Mucosa of stomach (tissue), 1 donor: ENCODE results near the gene CPXM1.
"Not testable (repeated sequence)": the region's sequence is repeated elsewhere in the genome, so short reads cannot be mapped to it uniquely, and the experiment has no call there.

ENCODE experiments used
- H3K27me3 ChIP-seq: one replicate; pipeline ENCODE4 v1.7.0; 2013; ENCODE audit warnings: mild to moderate bottlenecking, low read length; ENCODE audit not compliant: control insufficient read depth, insufficient read depth
- H3K36me3 ChIP-seq: one replicate; pipeline ENCODE4 v1.7.0; 2013; ENCODE audit warnings: low read length; ENCODE audit not compliant: control insufficient read depth, insufficient read depth
- H3K4me1 ChIP-seq: one replicate; pipeline ENCODE4 v1.7.0; 2013; ENCODE audit warnings: mild to moderate bottlenecking, low read length; ENCODE audit not compliant: control insufficient read depth, insufficient read depth
- H3K4me3 ChIP-seq: one replicate; pipeline ENCODE4 v1.7.0; 2013; ENCODE audit warnings: low read length
- H3K9ac ChIP-seq: one replicate; pipeline ENCODE4 v1.7.0; 2013; ENCODE audit warnings: mild to moderate bottlenecking, low read length, moderate library complexity
- H3K9me3 ChIP-seq: one replicate; pipeline ENCODE4 v1.7.0; 2013; ENCODE audit warnings: mild to moderate bottlenecking, low read length, moderate library complexity; ENCODE audit not compliant: control insufficient read depth
- donor health status: Pancreatic carcinoma.

CPXM1 gene

GRCh38 chr20:2771631-2772080, 28.8 kb downstream of the CPXM1 start:
- H3K4me1 ChIP-seq = peaks cover 5% of the 10 kb centered on the region
- H3K9me3 ChIP-seq = no peaks in the 10 kb centered on the region
- no peaks in the 10 kb centered on the region for H3K36me3 ChIP-seq
- H3K27me3 ChIP-seq = peaks cover 4% of the 10 kb centered on the region
- H3K4me3 ChIP-seq = no peak overlapping the region
- no peak overlapping the region for H3K9ac ChIP-seq

GRCh38 chr20:2770091-2770490, 30.3 kb downstream of the CPXM1 start:
- H3K9ac ChIP-seq, H3K4me3 ChIP-seq, H3K27me3 ChIP-seq, H3K4me1 ChIP-seq, H3K9me3 ChIP-seq, H3K36me3 ChIP-seq: not testable (repeated sequence)

- no peaks in the 10 kb centered on the region for H3K36me3 ChIP-seq
- no peak overlapping the region for H3K4me3 ChIP-seq
- peaks cover 4% of the 10 kb centered on the region for H3K27me3 ChIP-seq
Observed at GRCh38 chr20:2768632-2769015, 31.8 kb downstream of the CPXM1 start.

GRCh38 chr20:2767768-2768631, 32.4 kb downstream of the CPXM1 start:
- no peak overlapping the region for H3K9ac ChIP-seq
- peaks cover 5% of the 10 kb centered on the region for H3K4me1 ChIP-seq
- peaks cover 4% of the 10 kb centered on the region for H3K27me3 ChIP-seq
- no peak overlapping the region for H3K4me3 ChIP-seq
- H3K9me3 ChIP-seq = no peaks in the 10 kb centered on the region
- no peaks in the 10 kb centered on the region for H3K36me3 ChIP-seq

More at GRCh38 chr20:2768632-2769015, 31.8 kb downstream of the CPXM1 start:
- Histone ChIP-seq H3K9ac (no peak overlapping the region), H3K4me1 (peaks cover 5% of the 10 kb centered on the region), H3K9me3 (no peaks in the 10 kb centered on the region)

- H3K4me3 ChIP-seq = no peak overlapping the region
- peaks cover 6% of the 10 kb centered on the region for H3K4me1 ChIP-seq
- H3K36me3 ChIP-seq = no peaks in the 10 kb centered on the region
- H3K27me3 ChIP-seq = peaks cover 8% of the 10 kb centered on the region
- no peaks in the 10 kb centered on the region for H3K9me3 ChIP-seq
- H3K9ac ChIP-seq = no peak overlapping the region
Observed at GRCh38 chr20:2763186-2763585, 37.2 kb downstream of the CPXM1 start.

- H3K9me3 ChIP-seq = no peaks in the 10 kb centered on the region
- peaks cover 8% of the 10 kb centered on the region for H3K27me3 ChIP-seq
- no peak overlapping the region for H3K9ac ChIP-seq
- peaks cover 6% of the 10 kb centered on the region for H3K4me1 ChIP-seq
- no peak overlapping the region for H3K4me3 ChIP-seq
- H3K36me3 ChIP-seq = no peaks in the 10 kb centered on the region
Observed at GRCh38 chr20:2762578-2763131, 37.8 kb downstream of the CPXM1 start.

GRCh38 chr20:2761885-2762284, 38.5 kb downstream of the CPXM1 start:
- peaks cover 8% of the 10 kb centered on the region for H3K27me3 ChIP-seq
- no peaks in the 10 kb centered on the region for H3K36me3 ChIP-seq

GRCh38 chr20:2760952-2761305, 39.5 kb downstream of the CPXM1 start:
- no peak overlapping the region for H3K9ac ChIP-seq
- H3K4me1 ChIP-seq = peaks cover 6% of the 10 kb centered on the region

More at GRCh38 chr20:2761885-2762284, 38.5 kb downstream of the CPXM1 start:
- H3K4me3 ChIP-seq = no peak overlapping the region
- no peaks in the 10 kb centered on the region for H3K9me3 ChIP-seq
- H3K4me1 ChIP-seq = peaks cover 6% of the 10 kb centered on the region
- no peak overlapping the region for H3K9ac ChIP-seq

GRCh38 chr20:2760297-2760951, 40.0 kb downstream of the CPXM1 start:
- H3K4me3 ChIP-seq = no peak overlapping the region
- no peak overlapping the region for H3K9ac ChIP-seq
- peaks cover 14% of the 10 kb centered on the region for H3K27me3 ChIP-seq
- no peaks in the 10 kb centered on the region for H3K9me3 ChIP-seq
- H3K4me1 ChIP-seq = peaks cover 6% of the 10 kb centered on the region
- H3K36me3 ChIP-seq = no peaks in the 10 kb centered on the region

More at GRCh38 chr20:2760952-2761305, 39.5 kb downstream of the CPXM1 start:
- Histone ChIP-seq H3K27me3 (peaks cover 12% of the 10 kb centered on the region), H3K36me3 (no peaks in the 10 kb centered on the region), H3K9me3 (no peaks in the 10 kb centered on the region), H3K4me3 (no peak overlapping the region)

- Histone ChIP-seq H3K27me3 (peaks cover 19% of the 10 kb centered on the region), H3K4me3 (no peak overlapping the region), H3K36me3 (no peaks in the 10 kb centered on the region), H3K9ac (no peak overlapping the region), H3K9me3 (no peaks in the 10 kb centered on the region), H3K4me1 (peaks cover 6% of the 10 kb centered on the region)
Observed at GRCh38 chr20:2759603-2760296, 40.7 kb downstream of the CPXM1 start.

GRCh38 chr20:2759143-2759542, 41.3 kb downstream of the CPXM1 start:
- no peak overlapping the region for H3K4me3 ChIP-seq
- no peaks in the 10 kb centered on the region for H3K36me3 ChIP-seq
- peaks cover 6% of the 10 kb centered on the region for H3K4me1 ChIP-seq
- no peaks in the 10 kb centered on the region for H3K9me3 ChIP-seq
- H3K9ac ChIP-seq = no peak overlapping the region
- H3K27me3 ChIP-seq = peaks cover 25% of the 10 kb centered on the region

GRCh38 chr20:2757969-2758368, 42.5 kb downstream of the CPXM1 start:
- Histone ChIP-seq H3K27me3 (peaks cover 37% of the 10 kb centered on the region), H3K4me3 (no peak overlapping the region), H3K36me3 (no peaks in the 10 kb centered on the region), H3K9me3 (no peaks in the 10 kb centered on the region), H3K9ac (no peak overlapping the region), H3K4me1 (peaks cover 8% of the 10 kb centered on the region)
